PC-3 (cell line): ENCODE measurements around the gene TUBGCP6. TPM values are rescaled to one million over a fixed set of nuclear protein-coding genes. Genes with fewer than 3 reads are reported as not detected.

Experiments
- ATAC-seq: fragments of 200-7000 bp; cut with Tn5 transposase; 2 replicates; pipeline ENCODE4 v1.9.1; 2020; ENCODE audit warnings: mild to moderate bottlenecking, moderate library complexity
- BruUV-seq: library from RNA; stranded (reverse); fragments of 400-500 nt; replicated peaks from 2 replicates; lab custom pipeline; 2021; lab: Mats Ljungman, UMichigan
- CTCF ChIA-PET: fragments of 300-600 bp; sonication (Branson Sonifier 250); formaldehyde crosslinking; loops from one replicate; lab custom pipeline; 2022; ENCODE audit warnings: antibody characterized with exemption; lab: Charles Lee
- POLR2A ChIA-PET: fragments of 300-600 bp; sonication (Branson Sonifier 250); formaldehyde crosslinking; loops from one replicate; lab custom pipeline; 2022; ENCODE audit warnings: antibody characterized with exemption; ENCODE audit not compliant: unreplicated experiment; lab: Charles Lee
- DNase-seq: peaks from one replicate; pipeline ENCODE4 v3.0.0-alpha.2; 2015
- H2AFZ ChIP-seq: fragments of 300-600 bp; sonication (generic); 2 replicates; pipeline ENCODE4 v1.6.0; 2016; ENCODE audit warnings: antibody characterized with exemption, low read length
- H3F3A ChIP-seq: fragments of 300-600 bp; sonication (generic); one replicate; pipeline ENCODE4 v1.6.0; 2017; ENCODE audit warnings: antibody characterized with exemption, low read length, control low read depth, mild to moderate bottlenecking; ENCODE audit not compliant: unreplicated experiment
- H3K27ac ChIP-seq: fragments of 300-600 bp; sonication (generic); 2 replicates; pipeline ENCODE4 v1.5.1; 2016; ENCODE audit warnings: mild to moderate bottlenecking, low read length
- H3K27me3 ChIP-seq: fragments of 300-600 bp; sonication (generic); 2 replicates; pipeline ENCODE4 v1.6.1; 2016; ENCODE audit warnings: low read length, mixed read lengths
- H3K36me3 ChIP-seq: fragments of 300-600 bp; sonication (generic); 2 replicates; pipeline ENCODE4 v1.6.1; 2016; ENCODE audit warnings: low read depth, mixed run types, low read length, mixed read lengths
- H3K4me1 ChIP-seq: fragments of 300-600 bp; sonication (generic); 2 replicates; pipeline ENCODE4 v1.5.1; 2016; ENCODE audit warnings: low read length; ENCODE audit not compliant: insufficient read depth
- H3K4me2 ChIP-seq: fragments of 300-600 bp; sonication (generic); 2 replicates; pipeline ENCODE4 v1.6.0; 2016; ENCODE audit warnings: low read length
- H3K4me3 ChIP-seq: fragments of 300-600 bp; sonication (generic); 2 replicates; pipeline ENCODE4 v1.5.1; 2016; ENCODE audit warnings: mild to moderate bottlenecking, low read length, mixed read lengths
- H3K79me2 ChIP-seq: fragments of 300-600 bp; sonication (generic); 2 replicates; pipeline ENCODE4 v1.6.1; 2017; ENCODE audit warnings: low read length, mixed read lengths
- H3K9ac ChIP-seq: fragments of 300-600 bp; sonication (generic); 2 replicates; pipeline ENCODE4 v1.6.0; 2016; ENCODE audit warnings: mild to moderate bottlenecking, low read length
- H3K9me2 ChIP-seq: fragments of 300-600 bp; sonication (generic); replicated peaks from 2 replicates; pipeline ENCODE4 v1.6.1; 2016; ENCODE audit warnings: mixed run types, low read length, mixed read lengths
- H3K9me3 ChIP-seq: fragments of 300-600 bp; sonication (generic); 2 replicates; pipeline ENCODE4 v1.6.1; 2016; ENCODE audit warnings: low read length, mixed read lengths
- H4K20me1 ChIP-seq: fragments of 300-600 bp; sonication (generic); 2 replicates; pipeline ENCODE4 v1.6.1; 2016; ENCODE audit warnings: low read length, mixed read lengths
- EZH2 ChIP-seq: fragments of 300-600 bp; sonication (generic); IDR thresholded peaks from one replicate; pipeline ENCODE4 v1.6.1; 2017; ENCODE audit warnings: antibody characterized with exemption, mild to moderate bottlenecking, low read length; ENCODE audit not compliant: unreplicated experiment
- EZH2phosphoT487 ChIP-seq: fragments of 300-600 bp; sonication (generic); IDR thresholded peaks from 2 replicates; pipeline ENCODE4 v1.6.1; 2018; ENCODE audit warnings: mild to moderate bottlenecking, antibody characterized with exemption, low read length, borderline replicate concordance
- intact Hi-C: fragments of 100-400 bp; cut with micrococcal nuclease; formaldehyde crosslinking; loops from 2 replicates; pipeline ENCODE4 v1.9.0; 2023
- total RNA-seq: library from RNA; depleted of rRNA; stranded (reverse); fragments of >200 nt; gene quantifications from 2 replicates; pipeline ENCODE4 v1.2.3, GENCODE V29; 2014
- TF ChIP-seq, protein P1 (sequence below): fragments of 300-600 bp; sonication (generic); conservative IDR thresholded peaks from 2 replicates; pipeline ENCODE4 v1.5.1; 2017; ENCODE audit warnings: antibody characterized with exemption, low read depth, mild to moderate bottlenecking, low read length

Gene TUBGCP6
- total RNA-seq, 1 experiment from 2014 or later = 32.1 TPM

DNA sequence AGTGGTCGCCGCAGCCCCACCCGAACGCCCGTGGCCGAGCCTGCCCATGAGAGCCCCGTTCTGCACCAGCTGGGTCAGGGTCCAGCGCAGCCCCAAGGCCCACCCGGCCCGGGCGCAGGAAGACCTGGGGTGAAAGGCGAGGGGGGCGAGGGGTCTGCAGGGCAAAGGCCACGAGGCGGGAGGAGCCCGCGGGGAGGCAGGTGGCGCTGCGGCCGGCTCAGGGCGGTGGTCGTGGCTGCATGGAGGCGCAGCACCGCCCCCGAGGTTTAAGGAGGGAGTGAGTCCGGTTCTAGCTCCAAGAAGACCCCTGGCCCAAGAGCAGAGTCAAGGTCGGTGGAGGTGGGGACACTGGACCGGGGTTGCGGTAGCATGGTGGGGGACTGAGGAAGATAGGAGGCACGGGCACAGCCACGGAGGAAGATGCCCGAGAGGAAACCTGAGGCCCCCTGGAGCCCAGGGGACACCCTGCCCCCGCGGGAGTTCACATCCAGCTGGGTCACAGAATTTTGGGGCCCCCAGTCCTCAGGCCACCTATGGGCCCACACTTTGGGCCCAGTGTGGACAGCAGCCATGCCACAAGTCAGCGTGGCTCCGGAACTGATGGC, 6.8 kb upstream of the TUBGCP6 start:
- H3K9me2 ChIP-seq = no peaks in the 10 kb centered on the region
- no TSS peak for BruUV-seq
- ChIA-PET CTCF (interaction anchor here (0.7 kb wide), 2 partner anchors 53 to 256 kb away, joined by 3 to 8 read pairs; partner anchors contain the start of gene LMF2), POLR2A (no interaction called here)
- no peaks in the 10 kb centered on the region for H4K20me1 ChIP-seq
- peak overlapping the region; percentile 84; the same call in 1 of the 2 replicates for H3K4me3 ChIP-seq
- no peak overlapping the region for H3K9ac ChIP-seq
- no peaks in the 10 kb centered on the region for H3K27me3 ChIP-seq
- H3F3A ChIP-seq = no peaks in the 10 kb centered on the region
- no peak overlapping the region for H3K27ac ChIP-seq
- peak overlapping the region; percentile 70; the same call in 1 of the 2 replicates for H2AFZ ChIP-seq
- H3K79me2 ChIP-seq = peaks cover 5% of the 10 kb centered on the region; the same call in 1 of the 2 replicates
- TF ChIP-seq, protein P1, sequence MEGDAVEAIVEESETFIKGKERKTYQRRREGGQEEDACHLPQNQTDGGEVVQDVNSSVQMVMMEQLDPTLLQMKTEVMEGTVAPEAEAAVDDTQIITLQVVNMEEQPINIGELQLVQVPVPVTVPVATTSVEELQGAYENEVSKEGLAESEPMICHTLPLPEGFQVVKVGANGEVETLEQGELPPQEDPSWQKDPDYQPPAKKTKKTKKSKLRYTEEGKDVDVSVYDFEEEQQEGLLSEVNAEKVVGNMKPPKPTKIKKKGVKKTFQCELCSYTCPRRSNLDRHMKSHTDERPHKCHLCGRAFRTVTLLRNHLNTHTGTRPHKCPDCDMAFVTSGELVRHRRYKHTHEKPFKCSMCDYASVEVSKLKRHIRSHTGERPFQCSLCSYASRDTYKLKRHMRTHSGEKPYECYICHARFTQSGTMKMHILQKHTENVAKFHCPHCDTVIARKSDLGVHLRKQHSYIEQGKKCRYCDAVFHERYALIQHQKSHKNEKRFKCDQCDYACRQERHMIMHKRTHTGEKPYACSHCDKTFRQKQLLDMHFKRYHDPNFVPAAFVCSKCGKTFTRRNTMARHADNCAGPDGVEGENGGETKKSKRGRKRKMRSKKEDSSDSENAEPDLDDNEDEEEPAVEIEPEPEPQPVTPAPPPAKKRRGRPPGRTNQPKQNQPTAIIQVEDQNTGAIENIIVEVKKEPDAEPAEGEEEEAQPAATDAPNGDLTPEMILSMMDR = no peak
- no peak for TF ChIP-seq EZH2
- TF ChIP-seq EZH2phosphoT487 = no peak
- peak overlapping the region; percentile 91; the same call in 1 of the 2 replicates for H3K4me2 ChIP-seq
- no peaks in the 10 kb centered on the region for H3K36me3 ChIP-seq
- ATAC-seq = no peak
- peaks cover 7% of the 10 kb centered on the region; the same call in 1 of the 2 replicates for H3K4me1 ChIP-seq
- intact Hi-C loops = loop anchor here (1.0 to 5.0 kb wide), 2 partner anchors 91 to 115 kb away; partner anchors contain the start of gene PPP6R2
- DNase-seq = no peak
- no peaks in the 10 kb centered on the region for H3K9me3 ChIP-seq

DNA sequence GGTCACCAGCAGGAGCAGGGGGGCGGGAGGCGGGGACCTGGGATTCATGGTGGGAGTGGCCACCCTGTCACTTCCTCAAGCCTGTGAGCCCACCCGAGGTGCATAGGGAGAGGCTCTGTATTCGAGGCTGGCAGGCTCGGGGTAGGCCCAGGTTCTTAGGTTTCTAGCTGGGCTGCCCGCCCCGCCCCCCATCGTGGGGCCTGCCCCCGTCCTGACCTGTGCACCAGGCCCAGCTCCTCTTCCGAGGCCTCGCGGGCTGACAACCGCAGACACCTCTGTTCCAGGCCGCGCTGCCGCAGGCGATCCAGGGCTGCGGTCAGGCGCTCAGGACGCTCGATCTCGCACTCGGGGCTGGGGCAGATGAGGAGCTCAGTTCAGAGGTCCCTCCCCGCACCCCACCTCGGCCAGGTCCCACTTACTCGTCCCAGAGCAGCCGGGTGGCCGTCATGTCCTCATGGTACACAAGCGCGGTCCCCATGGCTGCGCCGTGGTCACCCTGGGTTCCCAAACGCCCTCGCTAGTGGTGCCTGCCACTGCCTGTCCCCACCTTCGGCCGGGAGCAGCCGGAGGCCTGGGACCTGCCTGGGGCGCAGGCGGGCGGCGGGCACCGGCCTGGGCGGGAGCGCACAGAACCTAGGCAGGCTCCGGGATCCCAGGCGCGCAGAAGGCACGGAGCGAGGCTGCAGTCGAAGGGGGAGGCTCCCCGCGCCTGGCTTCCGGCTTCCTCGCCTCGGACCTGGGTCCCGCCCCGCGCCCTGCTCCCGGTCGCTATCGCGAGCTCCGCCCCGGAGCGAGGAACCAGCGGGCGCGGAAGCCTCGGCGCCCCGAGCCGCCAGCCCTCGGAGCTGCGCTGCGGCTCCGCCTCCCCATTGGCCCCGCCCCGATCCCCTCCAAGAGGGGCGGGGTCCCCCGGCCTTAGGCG, 6.0 kb upstream of the TUBGCP6 start, which contains the start of gene HDAC10:
HDAC10 (minus strand) TSS at position 711 of the 922 bp plus-strand sequence; CDS start at position 478, 233 bp downstream.
- H3K79me2 ChIP-seq = peaks cover 10% of the 10 kb centered on the region
- H3K9ac ChIP-seq = peak within 1 kb of the TSS; percentile 77
- no peaks in the 10 kb centered on the region for H3K9me2 ChIP-seq
- H3F3A ChIP-seq = no peaks in the 10 kb centered on the region
- ATAC-seq (peak; percentile 51), DNase-seq (peak; percentile 63)
- H3K4me2 ChIP-seq = peak within 1 kb of the TSS; percentile 91
- H3K4me1 ChIP-seq = peaks cover 11% of the 10 kb centered on the region; the same call in 1 of the 2 replicates
- no peak within 1 kb of the TSS for H3K27ac ChIP-seq
- CTCF ChIA-PET = interaction anchor here (0.7 kb wide), 2 partner anchors 54 to 257 kb away, joined by 3 to 8 read pairs; partner anchors contain the start of gene LMF2
- intact Hi-C loops = loop anchor here (5.0 kb wide), 1 partner anchor 91 kb away; the partner anchor contains the start of gene PPP6R2
- TSS peak; percentile 17 for BruUV-seq
- H2AFZ ChIP-seq = peak within 1 kb of the TSS; percentile 70
- no peaks in the 10 kb centered on the region for H3K27me3 ChIP-seq
- no peak for TF ChIP-seq EZH2phosphoT487
- peak within 1 kb of the TSS; percentile 84 for H3K4me3 ChIP-seq
- POLR2A ChIA-PET = no interaction called here
- H3K36me3 ChIP-seq = no peaks in the 10 kb centered on the region
- H3K9me3 ChIP-seq = no peaks in the 10 kb centered on the region
- H4K20me1 ChIP-seq = no peaks in the 10 kb centered on the region

DNA sequence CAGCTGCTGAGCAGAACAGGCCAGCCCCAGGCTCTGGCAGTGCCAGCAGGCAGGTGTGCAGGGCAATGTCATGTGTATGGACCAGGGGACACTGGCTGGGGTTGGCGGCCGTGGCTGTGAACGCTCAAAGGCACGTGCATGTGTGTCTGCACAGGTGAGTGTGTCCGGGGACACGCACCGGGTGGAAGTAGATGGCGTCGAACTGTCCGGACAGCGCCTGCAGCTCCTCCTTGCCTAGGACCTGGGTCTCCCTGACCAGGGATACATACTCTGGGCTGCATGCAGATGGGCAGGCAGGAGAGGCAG, 5.4 kb upstream of the TUBGCP6 start:
- Histone ChIP-seq H3K27me3 (no peaks in the 10 kb centered on the region), H3K4me1 (peaks cover 16% of the 10 kb centered on the region; the same call in 1 of the 2 replicates), H3K36me3 (no peaks in the 10 kb centered on the region), H2AFZ (no peak overlapping the region), H3K9me2 (no peaks in the 10 kb centered on the region), H3F3A (no peaks in the 10 kb centered on the region), H3K9ac (peak overlapping the region; percentile 77), H3K4me2 (peak overlapping the region; percentile 91), H4K20me1 (no peaks in the 10 kb centered on the region), H3K79me2 (peaks cover 15% of the 10 kb centered on the region), H3K9me3 (no peaks in the 10 kb centered on the region), H3K27ac (no peak overlapping the region), H3K4me3 (peak overlapping the region; percentile 84)
- ATAC-seq (no peak), DNase-seq (no peak)
- BruUV-seq = no TSS peak
- TF ChIP-seq EZH2phosphoT487 (no peak), EZH2 (no peak)
- TF ChIP-seq, protein P1 = no peak
- intact Hi-C loops = loop anchor here (5.0 kb wide), 1 partner anchor 92 kb away; the partner anchor contains the start of gene PPP6R2
- CTCF ChIA-PET = no interaction called here
- POLR2A ChIA-PET = no interaction called here
